ENCODE measurements around the gene NIPAL1.

DNA sequence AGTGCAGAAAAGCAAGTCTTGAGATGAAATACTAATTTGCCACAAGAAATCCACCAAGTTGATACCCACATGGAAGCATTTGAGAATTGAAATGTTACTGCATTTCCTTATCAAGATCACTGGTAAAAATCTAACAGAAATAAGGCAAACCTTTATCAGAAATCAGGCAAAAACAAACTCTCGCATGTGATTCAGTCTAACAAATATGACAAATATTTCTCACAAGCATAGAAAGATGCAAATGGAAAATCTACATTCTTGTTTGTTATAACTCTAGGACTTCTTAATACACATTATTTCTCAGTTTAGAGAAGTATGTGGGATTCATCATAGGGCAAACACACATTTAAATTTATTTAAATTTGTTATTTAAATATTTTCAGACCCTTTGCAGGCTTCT lies 64.6 kb downstream of the NIPAL1 start:
- no peak for TF ChIP-seq EP300 (conservative IDR thresholded peaks at IDR 0.05; ENCODE audit: poor library complexity, severe bottlenecking)
- no peak for TF ChIP-seq CTCF (IDR thresholded peaks at IDR 0.05; ENCODE audit: poor library complexity, severe bottlenecking)

Data from neural cell (in vitro differentiated cells).